ENCODE results near the gene RBM38.

RBM38 gene

DNA sequence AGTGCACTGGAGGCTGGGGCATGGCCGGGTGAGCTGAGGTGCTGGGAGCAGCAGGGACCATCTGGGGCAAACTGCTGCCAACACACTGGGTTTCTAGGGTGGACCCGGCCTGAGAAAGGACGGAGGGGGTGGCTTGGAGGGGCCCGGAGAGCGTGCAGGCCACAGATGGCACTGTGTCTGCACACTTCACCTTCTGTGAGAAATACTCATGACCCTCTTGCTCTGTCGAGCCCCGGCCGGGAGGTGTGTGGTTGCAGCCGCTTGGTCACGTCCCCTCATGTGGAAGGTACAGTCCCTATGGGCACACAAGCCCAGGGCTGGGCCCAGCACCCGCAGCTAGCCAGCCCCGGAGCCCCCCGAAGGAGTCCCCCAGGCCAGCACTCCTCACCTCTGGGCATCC is 59.7 kb downstream of the RBM38 start:
- DNase-seq (ENCODE audit: low read depth in 2 of 2), result no peak

DNA sequence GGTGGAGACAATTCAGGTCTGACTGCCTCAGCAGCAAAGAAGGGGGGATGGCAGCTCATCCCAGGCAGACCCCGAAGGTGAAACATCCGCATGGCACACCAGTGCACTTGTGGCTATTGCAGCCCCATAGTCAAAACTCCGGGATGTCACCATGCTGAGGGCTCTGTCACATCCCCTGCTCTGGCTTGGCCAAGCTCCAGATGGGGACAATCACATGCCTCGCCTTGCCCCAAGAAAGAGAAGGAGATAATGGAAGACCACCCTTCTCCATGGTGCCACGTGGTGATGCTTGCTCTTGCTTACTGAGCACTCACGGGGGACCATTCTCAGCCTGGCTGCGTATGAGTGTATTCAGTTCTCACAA is 60.2 kb downstream of the RBM38 start:
- no peak for DNase-seq (ENCODE audit: low read depth in 2 of 2)

DNA sequence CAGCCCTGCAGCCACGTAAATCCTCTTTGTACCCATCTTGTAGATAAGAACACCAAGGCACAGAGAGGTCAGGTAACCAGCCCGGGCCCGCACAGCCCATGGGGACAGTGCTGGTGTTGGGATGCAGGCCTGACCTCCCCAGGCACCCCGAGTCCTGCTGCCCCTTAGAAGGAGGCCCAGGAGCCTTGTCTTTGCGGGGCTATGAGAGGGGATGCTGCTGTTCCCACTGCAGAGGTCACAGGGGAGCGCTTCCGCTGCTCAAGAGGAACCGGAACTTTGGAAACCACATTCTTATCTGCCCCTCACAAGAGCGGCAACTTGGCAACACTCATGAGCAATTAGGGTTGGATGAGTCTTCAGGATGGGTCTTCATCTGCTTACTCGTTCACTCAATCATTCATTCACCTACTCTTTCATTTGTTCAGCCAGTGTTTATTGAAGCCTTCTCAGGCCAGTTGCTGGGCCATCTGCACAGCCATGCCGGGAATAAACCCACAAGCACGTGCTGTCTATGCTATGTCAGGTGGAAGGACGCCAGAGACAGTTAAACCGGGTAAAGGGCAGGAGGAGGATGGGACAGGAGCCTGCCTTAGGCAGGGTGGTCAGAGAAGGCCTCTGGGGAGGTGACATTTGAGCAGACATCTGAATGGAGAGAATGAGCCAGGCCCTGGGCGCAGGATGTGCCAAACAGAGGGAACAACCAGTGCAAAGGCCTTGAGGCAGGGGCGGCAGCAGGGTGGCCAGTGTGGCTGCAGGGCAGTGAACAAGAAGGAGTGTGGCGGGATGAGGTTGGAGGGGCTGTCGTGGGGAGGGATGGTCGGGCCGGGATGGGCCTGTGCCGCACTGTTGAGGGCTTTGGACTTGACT is 60.8 kb downstream of the RBM38 start:
- no peak for DNase-seq (ENCODE audit: low read depth in 2 of 2)

DNA sequence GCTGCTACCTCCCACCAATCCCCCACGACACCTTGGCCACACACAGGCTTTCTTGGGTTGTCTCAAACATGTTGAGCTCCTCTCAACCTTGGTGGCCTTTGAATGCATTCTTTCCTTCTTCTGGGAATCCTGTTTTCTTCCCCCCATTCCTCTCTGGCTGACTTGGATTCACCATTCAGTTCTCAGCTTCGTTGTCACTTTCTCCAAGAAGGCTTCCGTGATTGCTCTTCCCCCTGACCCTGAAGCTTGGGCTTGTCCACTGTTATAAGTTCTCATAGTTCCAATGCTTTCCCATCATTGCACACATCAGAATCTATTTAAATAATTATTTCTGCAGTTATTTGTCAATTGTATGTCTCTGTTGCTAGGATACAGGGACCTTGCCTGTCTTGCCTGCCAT is 64.2 kb downstream of the RBM38 start:
- no peak for DNase-seq (ENCODE audit: low read depth in 2 of 2)

DNA sequence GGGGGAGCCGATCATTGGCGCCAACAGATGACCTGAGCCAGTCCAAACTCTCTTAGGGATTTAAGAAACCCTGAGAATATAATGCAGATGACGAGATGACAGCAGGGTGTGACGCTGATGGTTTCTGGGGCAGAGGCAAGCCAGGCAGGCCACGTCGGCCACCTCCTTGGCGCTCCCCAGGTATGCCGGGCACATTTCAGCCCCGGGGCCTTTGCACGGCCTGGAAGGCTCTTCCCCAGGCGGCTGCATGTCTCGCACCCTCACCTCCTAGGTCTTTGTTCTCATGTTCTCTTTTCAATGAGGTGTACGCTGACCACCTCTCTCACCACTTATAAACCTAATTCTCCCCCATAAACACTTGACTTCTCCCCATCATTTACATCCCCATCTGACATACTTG is 64.9 kb downstream of the RBM38 start:
- no peak for DNase-seq (ENCODE audit: low read depth in 2 of 2)

DNA sequence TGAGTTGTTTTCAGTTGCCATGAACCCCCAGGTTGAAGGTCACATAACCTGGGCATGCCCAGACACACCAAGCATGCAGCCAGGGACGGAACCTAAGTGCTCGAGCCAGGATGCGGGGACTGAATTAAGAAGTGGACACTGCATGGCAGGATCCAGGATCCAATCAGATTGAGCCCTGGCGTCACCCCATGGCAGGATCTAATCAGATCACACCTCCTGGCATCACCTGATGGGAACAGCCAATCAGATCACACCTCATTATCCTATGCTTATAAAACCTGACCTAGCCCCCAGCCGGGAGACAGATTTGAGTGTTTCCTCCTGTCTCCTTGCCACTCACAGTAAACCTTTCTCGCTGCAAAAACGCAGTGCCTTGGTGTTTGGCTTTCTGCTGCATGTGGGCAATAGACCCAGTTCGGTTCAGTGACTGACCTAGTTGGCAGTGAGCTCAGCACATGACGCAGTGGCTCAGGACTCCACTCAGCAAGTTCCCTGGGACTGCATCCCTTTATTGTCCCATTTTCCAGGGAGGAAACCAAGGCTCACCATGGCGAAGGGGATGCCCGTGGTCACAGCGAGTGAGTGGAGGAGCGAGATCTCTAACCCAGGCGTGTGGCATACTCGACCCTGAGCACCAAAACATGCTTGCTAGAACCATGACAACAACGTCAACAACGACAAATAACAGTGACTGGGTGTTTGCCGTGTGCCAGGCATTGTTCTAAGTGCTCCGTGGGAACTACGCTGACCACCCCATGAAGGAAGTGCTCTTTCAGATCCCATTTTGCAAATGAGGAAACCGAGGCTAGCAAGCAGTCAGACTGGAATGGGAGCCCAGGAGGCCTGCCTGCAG is 66.3 kb downstream of the RBM38 start:
- DNase-seq (ENCODE audit: low read depth in 2 of 2), result no peak

DNA sequence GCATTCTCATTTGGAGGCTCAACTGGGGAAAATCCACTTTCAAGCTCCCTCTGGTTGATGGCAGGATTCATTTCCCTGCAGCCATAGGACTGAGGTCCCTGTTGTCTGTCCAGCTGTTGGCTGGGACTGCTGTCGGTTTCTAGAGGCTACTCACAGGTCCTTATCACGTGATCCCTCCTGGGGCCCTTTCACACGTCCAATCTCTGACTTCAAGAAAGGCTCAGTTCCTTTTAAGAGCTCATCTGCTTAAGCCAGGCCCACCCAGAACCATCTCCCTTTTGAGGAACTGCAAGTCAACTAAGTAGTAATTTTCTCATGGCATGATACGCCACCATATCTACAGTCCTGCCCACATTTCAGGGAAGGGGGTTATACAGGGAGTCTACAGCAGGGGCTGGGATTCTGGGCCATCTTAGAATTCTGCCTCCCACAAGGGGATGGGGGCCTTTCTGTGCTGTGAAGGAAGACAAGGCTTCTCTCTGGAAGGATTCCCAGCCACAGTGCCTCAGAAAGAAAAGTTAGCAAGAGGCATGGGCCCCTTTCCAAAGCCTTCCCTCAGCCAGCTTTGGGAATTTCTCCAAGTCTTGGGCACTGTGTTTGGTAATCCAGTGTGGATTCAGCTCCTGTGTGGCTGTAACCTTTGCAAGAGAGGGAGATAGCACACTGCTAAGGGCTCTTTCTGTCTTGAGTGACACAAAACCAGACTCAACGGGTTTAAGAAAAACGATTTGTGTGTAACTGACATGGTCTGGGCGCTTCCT is 67.4 kb downstream of the RBM38 start:
- DNase-seq (ENCODE audit: low read depth in 2 of 2), result no peak
